Cardiac muscle cell (in vitro differentiated cells and primary cell): ENCODE data around the gene IL1RL2. TPM values are rescaled to one million over a fixed set of nuclear protein-coding genes. Genes with fewer than 3 reads are reported as not detected.
A peak's percentile ranks its signal among the peaks of the same experiment; 100 is the strongest.

ENCODE experiments used
- DNase-seq, 2 donors: peaks; one replicate each; pipeline versions ENCODE4 v3.0.0 to v3.0.0-alpha.2; 2010 to 2017; ENCODE audit warnings: low read depth in 1 of 2, low spot score in 1 of 2
- H3K27ac ChIP-seq: fragments of 200-600 bp; sonication (generic); 2 replicates; pipeline ENCODE4 v1.5.1; 2016
- H3K27me3 ChIP-seq: fragments of 200-600 bp; sonication (generic); 2 replicates; pipeline ENCODE4 v1.6.0; 2016; ENCODE audit warnings: control low read depth
- H3K36me3 ChIP-seq: fragments of 200-600 bp; sonication (generic); 2 replicates; pipeline ENCODE4 v1.5.1; 2016; ENCODE audit warnings: control low read depth
- H3K4me1 ChIP-seq: fragments of 200-600 bp; sonication (generic); 2 replicates; pipeline ENCODE4 v1.8.1; 2017; ENCODE audit warnings: low read depth, mild to moderate bottlenecking, mixed run types
- H3K4me3 ChIP-seq: fragments of 200-600 bp; sonication (generic); 2 replicates; pipeline ENCODE4 v1.5.1; 2016; ENCODE audit warnings: mild to moderate bottlenecking
- H3K9me3 ChIP-seq: fragments of 200-600 bp; sonication (generic); 2 replicates; pipeline ENCODE4 v1.5.1; 2017; ENCODE audit warnings: low read depth, mild to moderate bottlenecking, control low read depth
- CTCF ChIP-seq: IDR thresholded peaks from 2 replicates; pipeline ENCODE4 v1.5.1; 2012; ENCODE audit warnings: low read depth, mild to moderate bottlenecking, low read length
- polyA plus RNA-seq: library from polyadenylated mRNA; unstranded; fragments of >200 nt; fragmentation: Nextera tagmentation; extraction: Ambion mirVana; gene quantifications from 2 replicates; pipeline ENCODE4 v1.2.1, GENCODE V29; 2016
- total RNA-seq: library from RNA; depleted of rRNA; stranded (reverse); fragments of >200 nt; gene quantifications from 2 replicates; pipeline ENCODE4 v1.2.3, GENCODE V29; 2016

Gene IL1RL2
- total and polyA plus RNA-seq, 2 experiments from 2014 or later: not detected

GRCh38 chr2:102217032-102217431 lies 30.2 kb downstream of the IL1RL2 start:
- TF ChIP-seq CTCF: no peak
- Histone ChIP-seq H3K9me3 (no peaks in the 10 kb centered on the region), H3K36me3 (no peaks in the 10 kb centered on the region), H3K27me3 (no peaks in the 10 kb centered on the region), H3K4me1 (no peaks in the 10 kb centered on the region), H3K27ac (no peak overlapping the region), H3K4me3 (no peak overlapping the region)
- no peak for DNase-seq

- no peaks in the 10 kb centered on the region for H3K9me3 ChIP-seq
- DNase-seq: no peak
- no peak overlapping the region for H3K4me3 ChIP-seq
- H3K27me3 ChIP-seq: no peaks in the 10 kb centered on the region
- H3K27ac ChIP-seq: no peak overlapping the region
- peaks cover 5% of the 10 kb centered on the region for H3K4me1 ChIP-seq
- TF ChIP-seq CTCF: no peak
- H3K36me3 ChIP-seq: no peaks in the 10 kb centered on the region
These were observed 38.3 kb downstream of the IL1RL2 start for GRCh38 chr2:102224824-102225739.

DNA sequence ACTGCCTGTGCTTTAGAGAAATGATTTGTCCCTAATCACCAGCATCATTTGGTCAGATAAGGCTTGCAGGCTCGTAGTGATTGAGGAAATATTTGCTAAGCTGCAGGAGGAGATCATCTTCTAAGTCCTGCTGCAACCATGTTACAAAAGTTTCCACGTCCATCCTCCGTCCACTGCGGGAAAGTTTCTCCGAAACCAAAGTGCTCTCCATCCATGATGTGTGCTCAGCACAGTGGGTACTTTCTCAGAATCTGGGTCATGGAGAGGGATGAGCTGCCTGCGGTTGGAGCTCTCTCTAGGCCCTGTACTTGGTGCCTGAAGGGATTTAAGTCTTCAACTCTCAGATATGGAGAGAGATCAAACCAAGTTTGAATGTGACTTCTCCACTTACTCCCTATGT lies 39.3 kb downstream of the IL1RL2 start:
- Histone ChIP-seq H3K36me3 (no peaks in the 10 kb centered on the region), H3K9me3 (no peaks in the 10 kb centered on the region), H3K4me3 (no peak overlapping the region), H3K4me1 (peaks cover 5% of the 10 kb centered on the region), H3K27ac (no peak overlapping the region), H3K27me3 (no peaks in the 10 kb centered on the region)
- no peak for TF ChIP-seq CTCF
- no peak for DNase-seq

- Histone ChIP-seq H3K36me3 (no peaks in the 10 kb centered on the region), H3K27ac (no peak overlapping the region), H3K9me3 (no peaks in the 10 kb centered on the region), H3K27me3 (no peaks in the 10 kb centered on the region), H3K4me3 (no peak overlapping the region), H3K4me1 (peaks cover 5% of the 10 kb centered on the region)
- TF ChIP-seq CTCF: no peak
- peak in 1 of 2 donors; percentile 26 for DNase-seq
These were observed 40.0 kb downstream of the IL1RL2 start for GRCh38 chr2:102226612-102227391.

DNA sequence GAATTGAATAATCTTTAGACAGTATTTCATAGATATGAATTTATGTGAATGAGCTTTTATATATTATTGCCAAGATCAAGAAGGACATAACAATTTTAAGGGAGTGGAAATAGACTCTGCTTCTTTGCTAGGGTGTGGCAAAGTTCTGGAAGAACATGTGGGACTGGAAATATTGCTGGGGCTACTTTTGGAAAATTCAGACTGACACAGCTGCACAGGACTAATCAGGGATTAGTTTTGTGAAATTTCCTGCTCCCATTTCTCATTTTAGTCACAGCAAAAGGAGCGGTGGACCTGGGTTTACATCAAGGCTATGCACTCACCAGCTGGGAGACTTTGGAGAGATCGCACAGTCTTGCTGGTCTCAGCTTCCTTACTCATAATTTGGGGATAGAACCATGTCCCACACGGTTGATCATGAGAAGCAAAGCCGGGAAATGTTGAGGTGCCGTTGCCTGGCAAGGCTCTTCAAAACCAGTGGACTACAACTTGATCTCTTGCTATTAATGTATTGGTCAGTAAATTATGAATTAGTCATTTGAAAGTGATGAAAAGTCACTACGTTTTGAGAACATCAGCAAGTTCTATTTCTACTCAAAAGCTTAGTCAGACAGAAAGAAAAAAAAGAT lies 42.4 kb downstream of the IL1RL2 start:
- no peak for TF ChIP-seq CTCF
- Histone ChIP-seq H3K27me3 (no peaks in the 10 kb centered on the region), H3K36me3 (no peaks in the 10 kb centered on the region), H3K27ac (no peak overlapping the region), H3K4me3 (no peak overlapping the region), H3K9me3 (no peaks in the 10 kb centered on the region), H3K4me1 (peaks cover 5% of the 10 kb centered on the region)
- DNase-seq: no peak
